Measurements from ENCODE around the gene PPP3CA.

PPP3CA gene

DNA sequence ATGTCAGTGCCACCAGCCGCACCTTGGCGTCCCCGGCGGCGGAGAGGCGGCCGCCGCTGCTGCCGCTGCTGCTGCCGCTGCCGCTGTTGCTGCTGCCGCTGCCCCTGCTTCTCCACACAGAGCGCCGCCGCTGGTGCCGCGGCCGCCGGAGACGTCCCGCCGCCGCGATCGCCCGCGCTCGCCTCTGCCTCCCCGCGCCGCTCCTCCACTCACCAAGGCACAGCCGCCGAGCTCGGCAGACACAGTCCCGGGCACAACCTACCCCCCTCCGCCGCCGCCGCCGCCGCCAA lies at the start of gene PPP3CA:
PPP3CA (minus strand) TSS at position 260 of the 290 bp plus-strand sequence.
- no peak for DNase-seq

GRCh38 chr4:101393256-101393655 lies 45.9 kb upstream of the PPP3CA start:
- DNase-seq = no peak

DNA sequence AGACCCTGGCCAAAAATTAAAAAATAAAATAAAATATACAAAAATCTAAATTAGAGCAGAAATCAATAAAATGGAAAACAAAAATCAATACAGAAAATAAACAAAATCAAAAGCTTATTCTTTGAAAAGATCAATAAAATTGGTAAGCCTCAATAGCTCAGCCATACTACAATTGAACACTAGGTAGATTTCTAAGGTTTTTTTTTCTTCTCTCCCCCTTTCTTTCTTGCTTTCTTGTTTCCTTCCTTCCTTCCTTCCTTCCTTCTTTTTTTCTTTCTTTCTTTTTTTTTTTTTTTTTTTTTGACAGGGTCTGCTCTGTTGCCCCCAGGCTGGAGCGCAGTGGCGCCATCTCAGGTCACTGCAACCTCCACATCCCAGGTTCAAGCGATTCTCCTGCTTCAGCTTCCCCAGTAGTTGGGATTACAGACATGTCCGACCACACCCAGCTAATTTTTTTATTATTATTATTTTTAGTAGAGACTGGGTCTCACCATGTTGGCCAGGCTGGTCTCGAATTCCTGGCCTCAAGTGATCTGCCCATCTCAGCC lies 23.4 kb upstream of the PPP3CA start:
- DNase-seq = no peak

- DNase-seq = no peak
Observed at GRCh38 chr4:101367201-101367600, 19.9 kb upstream of the PPP3CA start.

- no peak for DNase-seq
Observed at GRCh38 chr4:101366331-101366730, 19.0 kb upstream of the PPP3CA start.

DNA sequence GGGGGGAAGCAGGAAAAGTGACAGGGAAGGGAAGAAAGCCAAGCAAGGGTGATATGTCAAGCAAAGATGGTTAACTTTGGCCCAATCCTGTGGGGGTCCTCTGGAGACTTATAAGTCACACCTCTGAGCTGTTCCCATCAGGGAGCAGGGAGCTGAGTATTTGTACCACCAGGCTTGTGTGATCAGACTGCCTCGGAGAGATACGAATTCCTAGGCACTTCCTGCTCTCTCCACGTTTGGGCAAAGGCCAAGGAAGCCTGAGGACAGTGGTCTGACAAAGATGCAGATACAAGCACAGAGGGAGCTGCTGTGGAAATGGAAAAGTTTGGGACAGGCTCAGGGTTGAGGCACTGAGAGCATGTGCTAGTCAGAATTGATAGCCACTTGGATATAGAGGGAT lies 10.4 kb upstream of the PPP3CA start:
- DNase-seq = no peak

DNA sequence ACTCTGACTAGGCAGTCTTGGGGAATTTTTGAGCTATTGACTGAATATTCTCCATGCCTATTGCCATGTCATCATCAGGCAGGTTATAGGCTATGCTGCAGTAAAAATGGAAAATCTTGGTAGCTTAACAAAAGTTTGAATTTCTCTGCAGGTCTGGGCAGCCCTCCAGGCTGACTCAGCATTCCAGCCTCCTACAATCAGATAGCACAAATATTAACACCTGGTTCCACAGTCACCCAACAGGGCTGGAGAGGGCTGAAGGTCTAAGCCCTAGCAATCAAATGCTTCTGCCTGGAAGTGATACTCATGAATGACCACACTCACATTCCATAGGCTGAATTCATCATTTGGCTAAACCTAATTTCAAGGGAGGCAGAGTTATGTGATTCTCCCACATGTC lies 9.6 kb upstream of the PPP3CA start:
- DNase-seq = no peak

- DNase-seq = no peak
Observed at GRCh38 chr4:101355767-101356702, 8.7 kb upstream of the PPP3CA start.

- DNase-seq = no peak
Observed at GRCh38 chr4:101355246-101355645, 7.9 kb upstream of the PPP3CA start.

DNA sequence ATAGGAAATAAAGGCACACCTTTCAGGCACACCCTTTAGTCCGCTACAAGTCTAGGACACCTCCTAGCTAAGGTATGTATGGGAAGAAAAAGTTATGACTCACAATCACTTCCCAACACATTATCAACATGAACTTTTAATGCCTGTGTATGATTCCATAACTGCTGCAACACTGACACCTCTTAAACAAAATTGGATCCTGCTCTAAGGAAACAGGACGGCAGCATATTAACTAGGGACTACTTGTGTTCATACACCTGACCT lies 2.4 kb upstream of the PPP3CA start:
- DNase-seq = no peak

GRCh38 chr4:101348995-101349800 lies 1.9 kb upstream of the PPP3CA start:
- no peak for DNase-seq

DNA sequence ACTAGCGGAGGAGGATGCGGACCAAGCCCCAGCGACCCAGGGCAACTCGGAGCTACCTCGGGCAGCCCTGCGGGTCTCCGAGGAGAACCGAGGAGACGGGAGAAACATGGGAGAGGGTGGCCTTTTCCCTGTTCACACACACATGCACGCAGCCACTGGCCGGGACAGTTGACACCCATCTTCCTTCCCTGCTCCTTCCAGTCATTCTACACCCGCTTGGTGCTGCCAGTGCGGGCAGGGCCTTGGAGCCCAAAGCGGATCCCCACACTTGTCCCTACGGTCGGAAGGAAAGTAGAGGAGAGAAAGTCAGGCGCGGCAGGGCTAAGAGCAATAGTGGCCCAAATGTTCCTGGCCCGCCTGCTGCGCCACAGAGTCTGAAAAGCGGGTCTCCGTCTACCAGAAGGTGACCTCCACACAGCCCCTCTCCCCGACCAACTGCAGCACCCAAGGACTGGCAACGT lies 1.1 kb upstream of the PPP3CA start:
- no peak for DNase-seq

DNA sequence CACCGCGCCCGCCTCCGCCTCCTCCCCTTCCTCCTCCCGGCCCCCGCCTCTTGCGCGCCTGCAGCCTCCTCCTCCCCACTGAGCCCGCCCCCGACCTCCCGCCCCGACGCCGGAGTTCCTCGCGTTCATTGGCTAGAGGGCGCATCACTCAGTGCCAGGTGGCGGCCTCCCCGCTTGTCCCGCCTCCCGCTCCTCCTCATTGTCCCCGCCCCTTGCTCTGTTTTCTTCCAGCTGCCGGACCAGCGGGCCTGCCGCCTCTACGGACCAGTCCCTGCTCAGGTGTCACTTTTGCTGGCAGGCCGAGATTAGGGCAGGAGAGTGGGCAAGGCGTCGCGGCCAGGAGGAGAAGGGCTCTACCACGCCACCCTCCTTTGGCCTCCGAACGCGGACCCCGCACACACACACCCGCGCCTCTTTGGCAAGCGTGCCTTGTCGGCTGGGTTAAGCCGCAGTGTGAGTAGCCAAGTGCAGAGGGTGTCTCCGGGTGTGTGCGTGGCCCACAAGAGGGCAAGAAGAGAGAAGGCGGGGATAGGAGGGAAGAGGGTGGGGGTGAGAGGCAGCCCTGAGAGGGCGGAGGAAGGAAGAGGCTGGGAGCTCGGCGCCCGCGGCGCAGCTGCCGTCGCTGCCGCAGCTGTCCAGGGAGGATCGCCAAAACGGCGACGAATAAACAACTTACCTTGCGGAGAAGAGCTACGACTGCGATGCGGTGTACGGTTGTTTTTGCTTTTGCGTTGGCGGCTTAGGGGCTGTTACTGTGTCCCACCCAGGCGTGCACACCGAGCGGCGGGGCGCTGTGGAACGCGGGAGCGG lies 436 bp upstream of the PPP3CA start:
- DNase-seq = peak; percentile 100

GRCh38 chr4:101346351-101347266 lies 717 bp downstream of the PPP3CA start:
- peak; percentile 68 for DNase-seq

DNA sequence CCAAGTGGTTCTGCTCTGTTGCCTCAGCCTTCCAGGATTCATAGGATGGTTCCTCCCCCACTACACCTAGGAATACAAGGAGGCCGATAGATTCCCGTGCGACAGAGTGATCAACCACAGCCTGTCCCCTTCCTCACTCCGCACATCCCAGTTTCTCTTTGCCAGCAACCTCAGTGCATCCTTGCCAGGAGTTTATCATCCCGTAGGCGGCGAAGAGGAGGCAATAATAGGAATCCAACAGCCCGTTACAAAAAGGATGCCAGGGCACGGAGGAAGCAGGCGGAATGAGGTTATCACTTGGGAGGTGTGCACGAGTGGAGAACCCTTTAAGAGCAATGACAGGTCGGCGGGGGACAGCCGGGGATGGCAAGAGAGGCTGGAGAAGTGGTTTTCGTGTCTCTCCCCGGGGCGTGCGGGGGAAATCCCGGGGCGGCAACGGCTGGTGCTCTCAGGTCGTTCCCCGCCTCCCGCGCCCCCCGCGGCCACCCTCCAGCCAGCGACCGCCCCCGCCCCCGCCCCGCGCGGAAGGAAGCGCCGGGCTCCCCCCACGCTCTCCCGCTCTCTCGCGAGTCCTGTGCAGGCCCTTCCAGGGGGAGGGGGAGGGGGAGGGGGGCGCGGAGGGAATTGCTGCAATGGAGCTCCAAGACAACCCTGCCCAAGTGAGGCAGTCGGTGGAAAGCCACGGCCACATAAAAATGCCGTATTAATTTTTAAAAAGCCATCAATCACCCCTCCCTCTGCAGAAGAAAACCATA lies 1.6 kb downstream of the PPP3CA start:
- DNase-seq = peak; percentile 79

DNA sequence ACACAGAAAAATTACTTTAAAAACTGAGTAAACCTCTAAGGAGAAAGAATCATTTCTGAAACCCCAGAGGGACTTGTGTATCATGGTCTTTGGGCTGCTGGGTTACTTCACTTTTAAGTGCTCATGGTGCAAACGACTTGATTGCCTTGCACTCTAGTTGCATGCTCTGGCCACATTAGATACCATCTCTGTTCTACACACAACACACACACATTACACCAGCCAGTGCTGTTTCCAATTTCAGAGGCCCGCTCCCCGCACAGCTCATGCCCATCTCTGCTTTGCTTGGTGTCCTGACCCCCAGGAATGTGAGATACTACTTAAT lies 2.1 kb downstream of the PPP3CA start:
- DNase-seq = peak; percentile 65

DNA sequence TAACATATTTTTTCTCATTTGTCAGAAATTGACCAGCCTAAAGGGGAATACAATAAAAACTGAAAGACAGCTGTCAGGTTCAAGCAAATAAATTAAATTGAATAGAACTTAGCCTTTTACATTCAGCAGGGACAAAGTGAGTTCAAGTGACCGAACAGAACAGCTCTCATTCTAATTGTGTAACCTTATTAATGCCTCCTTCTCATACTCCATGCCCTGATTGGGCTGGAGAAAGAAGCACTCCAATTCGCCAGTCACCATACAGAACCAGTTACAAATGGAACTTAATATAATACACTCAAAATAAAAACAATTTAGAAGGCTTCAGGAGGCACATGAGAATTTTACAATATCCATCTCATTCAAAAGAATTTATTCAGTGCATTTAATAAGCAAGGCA lies 8.0 kb downstream of the PPP3CA start:
- no peak for DNase-seq

DNA sequence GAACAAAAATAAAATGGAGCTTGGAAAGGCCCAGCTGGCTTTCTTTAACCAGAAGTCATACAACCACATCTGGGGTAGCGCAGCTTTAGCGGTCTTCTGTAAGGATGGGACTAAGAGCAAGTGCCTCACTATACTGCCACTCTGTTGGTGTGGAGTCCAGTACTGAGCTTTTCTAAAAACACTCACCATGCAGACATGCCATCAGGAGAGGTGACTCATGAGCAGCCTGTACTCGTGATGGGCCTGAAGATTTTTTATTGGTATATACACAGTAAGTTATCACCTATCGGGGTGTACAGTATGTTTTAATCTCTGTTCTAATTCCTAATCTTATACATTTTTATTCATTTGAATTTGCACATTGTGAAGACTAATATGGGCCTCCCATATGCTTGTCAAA lies 9.6 kb downstream of the PPP3CA start:
- no peak for DNase-seq

GRCh38 chr4:101334963-101335572 lies 12.3 kb downstream of the PPP3CA start:
- DNase-seq = no peak

DNA sequence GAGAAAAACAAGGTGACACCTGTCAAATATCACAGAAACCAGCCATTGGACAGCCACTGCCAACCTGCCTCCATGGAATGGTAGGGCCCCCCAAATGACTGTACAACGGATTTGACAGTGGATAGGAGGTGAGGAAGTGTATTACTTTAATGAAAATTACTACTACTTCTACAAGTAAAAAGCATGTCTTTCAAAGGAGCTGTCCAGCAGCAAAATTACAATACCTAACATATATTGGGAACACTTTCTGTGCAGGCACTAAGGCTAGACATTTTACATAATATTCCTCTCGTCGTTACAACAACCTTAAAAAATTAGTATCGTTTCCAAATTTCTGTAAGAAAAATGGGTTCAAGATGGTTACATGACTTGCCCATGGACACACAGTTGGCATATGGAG lies 14.9 kb downstream of the PPP3CA start:
- no peak for DNase-seq

DNA sequence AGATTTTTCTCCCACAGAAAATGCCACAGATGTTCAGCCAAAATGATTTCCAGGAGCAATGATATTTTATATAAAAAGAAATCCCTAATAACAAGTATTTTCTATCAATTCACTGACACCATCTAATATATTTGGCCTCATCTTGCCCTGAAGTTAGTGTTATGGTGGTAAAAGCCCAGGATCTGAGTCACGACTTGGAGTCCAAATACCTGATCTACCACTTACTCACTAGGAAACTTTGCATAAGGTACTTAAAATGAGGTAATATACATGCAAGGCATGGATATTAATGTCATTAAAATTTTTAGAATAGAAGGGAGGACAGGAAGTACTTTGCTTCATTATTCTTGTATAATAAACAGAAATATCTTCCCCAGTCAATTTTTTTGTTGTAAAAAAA lies 16.3 kb downstream of the PPP3CA start:
- no peak for DNase-seq

Measured in activated CD8-positive, alpha-beta memory T cell treated with anti-CD3 and anti-CD28 coated beads for 24 hours (primary cell).